ENCODE results near the gene PTPN21. TPM values are rescaled to one million over a fixed set of nuclear protein-coding genes. Genes with fewer than 3 reads are reported as not detected.
A peak's percentile ranks its signal among the peaks of the same experiment; 100 is the strongest.

The PTPN21 gene
- total RNA-seq, 1 donor from 2014 or later, result 10.1 TPM

GRCh38 chr14:88562831-88563686, 8.3 kb upstream of the PTPN21 start, which contains the start of gene ZC3H14:
TSS of gene ZC3H14 (plus strand) at chr14:88563037. CDS start at chr14:88563134, 97 bp downstream.
- peaks cover 2% of the 10 kb centered on the region for H3K9me3 Mint-ChIP-seq
- Histone ChIP-seq H3K79me2 (ENCODE audit: low read depth) (peaks cover 51% of the 10 kb centered on the region), H2AFZ (replicated peaks) (peak within 1 kb of the TSS; percentile 58), H4K20me1 (ENCODE audit: low read depth) (peaks cover 34% of the 10 kb centered on the region), H3K27me3 (no peaks in the 10 kb centered on the region), H3K4me3 (peak within 1 kb of the TSS; percentile 87), H3K36me3 (peaks cover 17% of the 10 kb centered on the region), H3F3A (ENCODE audit: low read depth) (peaks cover 9% of the 10 kb centered on the region), H3K4me1 (peaks cover 12% of the 10 kb centered on the region), H3K4me2 (peak within 1 kb of the TSS; percentile 88), H3K9me3 (ENCODE audit: low read depth) (no peaks in the 10 kb centered on the region), H3K9ac (peak within 1 kb of the TSS; percentile 87), H3K27ac (peak within 1 kb of the TSS; percentile 90)
- H3K36me3 Mint-ChIP-seq, result peaks cover 8% of the 10 kb centered on the region
- H3K27me3 Mint-ChIP-seq (ENCODE audit: insufficient read depth, low read depth), result peaks cover 1% of the 10 kb centered on the region
- TF ChIP-seq, protein P1, sequence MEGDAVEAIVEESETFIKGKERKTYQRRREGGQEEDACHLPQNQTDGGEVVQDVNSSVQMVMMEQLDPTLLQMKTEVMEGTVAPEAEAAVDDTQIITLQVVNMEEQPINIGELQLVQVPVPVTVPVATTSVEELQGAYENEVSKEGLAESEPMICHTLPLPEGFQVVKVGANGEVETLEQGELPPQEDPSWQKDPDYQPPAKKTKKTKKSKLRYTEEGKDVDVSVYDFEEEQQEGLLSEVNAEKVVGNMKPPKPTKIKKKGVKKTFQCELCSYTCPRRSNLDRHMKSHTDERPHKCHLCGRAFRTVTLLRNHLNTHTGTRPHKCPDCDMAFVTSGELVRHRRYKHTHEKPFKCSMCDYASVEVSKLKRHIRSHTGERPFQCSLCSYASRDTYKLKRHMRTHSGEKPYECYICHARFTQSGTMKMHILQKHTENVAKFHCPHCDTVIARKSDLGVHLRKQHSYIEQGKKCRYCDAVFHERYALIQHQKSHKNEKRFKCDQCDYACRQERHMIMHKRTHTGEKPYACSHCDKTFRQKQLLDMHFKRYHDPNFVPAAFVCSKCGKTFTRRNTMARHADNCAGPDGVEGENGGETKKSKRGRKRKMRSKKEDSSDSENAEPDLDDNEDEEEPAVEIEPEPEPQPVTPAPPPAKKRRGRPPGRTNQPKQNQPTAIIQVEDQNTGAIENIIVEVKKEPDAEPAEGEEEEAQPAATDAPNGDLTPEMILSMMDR (IDR thresholded peaks at IDR 0.05), result no peak
- peak; percentile 42 for TF ChIP-seq EZH2 (IDR thresholded peaks at IDR 0.05)
- peaks cover 32% of the 10 kb centered on the region for H3K4me1 Mint-ChIP-seq
- peak within 1 kb of the TSS; percentile 96 for H3K27ac Mint-ChIP-seq
- H3K4me3 Mint-ChIP-seq, result peak within 1 kb of the TSS; percentile 92
- DNase-seq (ENCODE audit: low spot score), result peak; percentile 95

GRCh38 chr14:88562532-88562830, 7.7 kb upstream of the PTPN21 start:
- Mint-ChIP-seq H3K27ac (no peak overlapping the region), H3K27me3 (ENCODE audit: insufficient read depth, low read depth) (peaks cover 6% of the 10 kb centered on the region)
- H3K9ac ChIP-seq, result no peak overlapping the region

GRCh38 chr14:88559852-88560251, 5.0 kb upstream of the PTPN21 start:
- peaks cover 14% of the 10 kb centered on the region for H4K20me1 ChIP-seq (ENCODE audit: low read depth)
- no peak overlapping the region for H3K4me3 Mint-ChIP-seq
- peaks cover 6% of the 10 kb centered on the region for H3K27me3 ChIP-seq
- peaks cover 2% of the 10 kb centered on the region for H3K9me3 Mint-ChIP-seq
- H3K4me3 ChIP-seq, result no peak overlapping the region
- peak; percentile 39 for DNase-seq (ENCODE audit: low spot score)
- peaks cover 15% of the 10 kb centered on the region for H3K4me1 ChIP-seq
- peak overlapping the region; percentile 3 for H2AFZ ChIP-seq (replicated peaks)
- H3K9me3 ChIP-seq (ENCODE audit: low read depth), result no peaks in the 10 kb centered on the region
- peaks cover 22% of the 10 kb centered on the region for H3F3A ChIP-seq (ENCODE audit: low read depth)
- TF ChIP-seq, protein P1 (IDR thresholded peaks at IDR 0.05), result peak; percentile 44
- no peak for TF ChIP-seq EZH2 (IDR thresholded peaks at IDR 0.05)
- H3K4me2 ChIP-seq, result no peak overlapping the region
- no peak overlapping the region for H3K9ac ChIP-seq
- no peak overlapping the region for H3K27ac ChIP-seq
- peaks cover 9% of the 10 kb centered on the region for H3K36me3 ChIP-seq
- H3K4me1 Mint-ChIP-seq, result peaks cover 42% of the 10 kb centered on the region
- peaks cover 19% of the 10 kb centered on the region for H3K79me2 ChIP-seq (ENCODE audit: low read depth)
- H3K27me3 Mint-ChIP-seq (ENCODE audit: insufficient read depth, low read depth), result peaks cover 6% of the 10 kb centered on the region
- H3K36me3 Mint-ChIP-seq, result no peaks in the 10 kb centered on the region
- no peak overlapping the region for H3K27ac Mint-ChIP-seq

More at GRCh38 chr14:88562532-88562830, 7.7 kb upstream of the PTPN21 start:
- no peak overlapping the region for H3K27ac ChIP-seq
- Mint-ChIP-seq H3K36me3 (peaks cover 4% of the 10 kb centered on the region), H3K4me1 (peaks cover 32% of the 10 kb centered on the region), H3K4me3 (peak overlapping the region; percentile 92), H3K9me3 (peaks cover 2% of the 10 kb centered on the region)
- peaks cover 45% of the 10 kb centered on the region for H3K79me2 ChIP-seq (ENCODE audit: low read depth)
- H3K27me3 ChIP-seq, result no peaks in the 10 kb centered on the region
- peaks cover 4% of the 10 kb centered on the region for H3F3A ChIP-seq (ENCODE audit: low read depth)
- peaks cover 11% of the 10 kb centered on the region for H3K36me3 ChIP-seq
- TF ChIP-seq, protein P1 (IDR thresholded peaks at IDR 0.05), result no peak
- TF ChIP-seq EZH2 (IDR thresholded peaks at IDR 0.05), result no peak
- no peak for TF ChIP-seq EZH2phosphoT487 (IDR thresholded peaks at IDR 0.05)
- H3K4me3 ChIP-seq, result peak overlapping the region; percentile 87
- DNase-seq (ENCODE audit: low spot score), result no peak
- peaks cover 29% of the 10 kb centered on the region for H4K20me1 ChIP-seq (ENCODE audit: low read depth)
- H3K4me2 ChIP-seq, result peak overlapping the region; percentile 88
- no peaks in the 10 kb centered on the region for H3K9me3 ChIP-seq (ENCODE audit: low read depth)
- peaks cover 12% of the 10 kb centered on the region for H3K4me1 ChIP-seq
- no peak overlapping the region for H2AFZ ChIP-seq (replicated peaks)

Data from neural progenitor cell (in vitro differentiated cells).